Measurements from ENCODE around the gene GRAMD1A. TPM values are rescaled to one million over a fixed set of nuclear protein-coding genes. Genes with fewer than 3 reads are reported as not detected.

The GRAMD1A gene
- total and polyA plus RNA-seq, 2 of the 8 experiments (the other 6 are each of a cell fraction or from before 2014, with no cell fraction given): 113 to 154 TPM

GRCh38 chr19:34957830-34958751 lies 42.0 kb upstream of the GRAMD1A start:
- Histone ChIP-seq H3K23me2 (ENCODE audit: low read depth, low read length) (peaks cover 2% of the 10 kb centered on the region; the same call in 1 of the 2 replicates), H3K4me2 (ENCODE audit: insufficient read depth in 1 of 2, low read depth in 2 of 2, low read length in 2 of 2) (no peak overlapping the region), H2AFZ (ENCODE audit: low read length) (no peak overlapping the region), H2BK5ac (ENCODE audit: low read depth, low read length) (no peak overlapping the region), H4K91ac (replicated peaks; ENCODE audit: insufficient read length, low read length) (no peak overlapping the region), H3K9ac (replicated peaks in 1 of 4; ENCODE audit: extremely low read depth in 1 of 4, low read depth in 3 of 4, low read length in 3 of 4) (no peak overlapping the region), H3K9me3 (ENCODE audit: insufficient read depth in 2 of 2, low read depth in 1 of 2, low read length in 1 of 2) (peaks cover 40 to 58% of the 10 kb centered on the region in 2 experiments), H4K20me1 (replicated peaks in 1 of 2; ENCODE audit: control insufficient read depth in 1 of 2, insufficient read depth in 2 of 2, low read length in 2 of 2) (peaks cover 0 to 3% of the 10 kb centered on the region in 2 experiments), H3K79me1 (ENCODE audit: low read depth, low read length) (peaks cover 9% of the 10 kb centered on the region), H4K8ac (ENCODE audit: extremely low read depth, insufficient read depth, low read length) (no peak overlapping the region), H2BK15ac (ENCODE audit: low read length) (no peak overlapping the region), H2BK120ac (replicated peaks; ENCODE audit: low read depth, low read length) (no peak overlapping the region), H3K79me2 (ENCODE audit: control insufficient read depth in 1 of 2, insufficient read depth in 2 of 2, low read length in 2 of 2) (peaks cover 0 to 16% of the 10 kb centered on the region in 2 experiments; a peak in 2 of 4 replicates), H3K18ac (ENCODE audit: extremely low read depth, low read length) (no peak overlapping the region), H3K23ac (ENCODE audit: insufficient read length) (no peak overlapping the region), H3K27me3 (replicated peaks in 1 of 4; ENCODE audit: control insufficient read depth in 3 of 4, extremely low read depth in 1 of 4, insufficient read depth in 3 of 4, low read length in 3 of 4) (peaks cover 0 to 7% (median 3%) of the 10 kb centered on the region in 4 experiments; a peak in 3 of 7 replicates), H3K27ac (ENCODE audit: low read depth, low read length) (no peak overlapping the region), H3K4me1 (replicated peaks in 1 of 4; ENCODE audit: control insufficient read depth in 3 of 4, insufficient read depth in 4 of 4, low read length in 3 of 4) (peaks cover 0 to 4% (median under 1%) of the 10 kb centered on the region in 4 experiments; a peak in 2 of 7 replicates), H2AK5ac (ENCODE audit: low read depth, low read length) (no peak overlapping the region), H3K4me3 (ENCODE audit: extremely low read depth in 1 of 4, insufficient read depth in 2 of 4, low read depth in 3 of 4, low read length in 4 of 4) (no peak overlapping the region; a peak in 1 of 8 replicates), H4K5ac (ENCODE audit: insufficient read length, low read depth, low read length) (no peak overlapping the region), H3K36me3 (ENCODE audit: control insufficient read depth in 2 of 4, insufficient read depth in 4 of 4, low read length in 3 of 4) (peaks cover 16 to 35% (median 25%) of the 10 kb centered on the region in 4 experiments), H3K56ac (replicated peaks; ENCODE audit: insufficient read length, low read depth, low read length) (no peak overlapping the region), H2BK12ac (ENCODE audit: low read depth, low read length) (no peak overlapping the region), H3K14ac (ENCODE audit: insufficient read length) (no peak overlapping the region), H2BK20ac (ENCODE audit: low read length) (no peak overlapping the region), H3K4ac (replicated peaks; ENCODE audit: insufficient read length, low read depth, low read length) (no peak overlapping the region)
- POLR2A ChIA-PET (ENCODE audit: partially characterized antibody): interaction anchor here (1.4 kb wide), 1 partner anchor 119 kb away, joined by 4 read pairs; no protein-coding TSS in a partner anchor
- FAIRE-seq (no peak), DNase-seq (ENCODE audit: low read depth in 1 of 2, low spot score in 2 of 2) (peak in 1 of 2 experiments; percentile 27)
- WGBS, 2 experiments (ENCODE audit: extremely low coverage in 1 of 2, insufficient coverage in 1 of 2, insufficient read length in 1 of 2, insufficient replicate concordance in 2 of 2, low coverage in 1 of 2, low lambda C conversion rate in 2 of 2, missing lambda C conversion rate in 1 of 2): 92% methylated on average over 22 of the region's 22 CpGs; no CpG with 5 or more reads in 1 of the 2 experiments
- CTCF ChIA-PET (ENCODE audit: partially characterized antibody): interaction anchor here (2.9 kb wide), 1 partner anchor 119 kb away, joined by 9 read pairs; no protein-coding TSS in a partner anchor
- TF ChIP-seq JUN (IDR thresholded peaks at IDR 0.05; ENCODE audit: low read depth, low read length) (no peak), SIRT6 (IDR thresholded peaks at IDR 0.05; ENCODE audit: low read length) (no peak), CREB1 (IDR thresholded peaks at IDR 0.05) (no peak)

Measured in H1 (cell line).